ENCODE data around the gene VIPR2. TPM values are rescaled to one million over a fixed set of nuclear protein-coding genes. Genes with fewer than 3 reads are reported as not detected.

The VIPR2 gene
- total and polyA plus RNA-seq, 11 donors: 3.3 to 27.0 (median 18.5) TPM

DNA sequence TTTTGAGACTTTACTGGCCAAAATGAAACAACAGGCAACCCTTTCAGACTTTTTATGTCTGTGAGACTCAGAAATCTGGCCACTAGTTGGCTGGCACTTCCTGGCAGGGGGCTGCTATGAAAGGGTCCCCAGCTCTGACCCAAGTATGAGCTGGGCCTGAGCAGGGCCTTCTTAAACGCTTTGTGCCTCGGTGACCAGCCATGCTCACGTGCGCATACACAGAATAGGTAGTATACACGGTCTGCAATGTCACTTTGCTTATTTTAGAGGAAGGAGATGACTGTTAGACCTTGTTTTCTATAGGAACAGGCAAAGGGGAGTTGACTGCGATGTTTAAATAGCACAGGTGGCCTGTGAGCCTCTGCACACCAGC lies 129.6 kb downstream of the VIPR2 start:
- intact Hi-C loops (cut with DNase I): no loop called here
- H3K36me3 ChIP-seq: no peaks in the 10 kb centered on the region
- peaks cover 0 to 45% (median 24%) of the 10 kb centered on the region in 12 donors for H3K4me1 ChIP-seq
- TF ChIP-seq POLR2A (IDR thresholded peaks at IDR 0.05): no peak
- TF ChIP-seq, protein P1, sequence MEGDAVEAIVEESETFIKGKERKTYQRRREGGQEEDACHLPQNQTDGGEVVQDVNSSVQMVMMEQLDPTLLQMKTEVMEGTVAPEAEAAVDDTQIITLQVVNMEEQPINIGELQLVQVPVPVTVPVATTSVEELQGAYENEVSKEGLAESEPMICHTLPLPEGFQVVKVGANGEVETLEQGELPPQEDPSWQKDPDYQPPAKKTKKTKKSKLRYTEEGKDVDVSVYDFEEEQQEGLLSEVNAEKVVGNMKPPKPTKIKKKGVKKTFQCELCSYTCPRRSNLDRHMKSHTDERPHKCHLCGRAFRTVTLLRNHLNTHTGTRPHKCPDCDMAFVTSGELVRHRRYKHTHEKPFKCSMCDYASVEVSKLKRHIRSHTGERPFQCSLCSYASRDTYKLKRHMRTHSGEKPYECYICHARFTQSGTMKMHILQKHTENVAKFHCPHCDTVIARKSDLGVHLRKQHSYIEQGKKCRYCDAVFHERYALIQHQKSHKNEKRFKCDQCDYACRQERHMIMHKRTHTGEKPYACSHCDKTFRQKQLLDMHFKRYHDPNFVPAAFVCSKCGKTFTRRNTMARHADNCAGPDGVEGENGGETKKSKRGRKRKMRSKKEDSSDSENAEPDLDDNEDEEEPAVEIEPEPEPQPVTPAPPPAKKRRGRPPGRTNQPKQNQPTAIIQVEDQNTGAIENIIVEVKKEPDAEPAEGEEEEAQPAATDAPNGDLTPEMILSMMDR (IDR thresholded peaks at IDR 0.05): no peak
- H3K9me3 ChIP-seq: no peaks in the 10 kb centered on the region
- no peaks in the 10 kb centered on the region for H3K27me3 ChIP-seq
- WGBS, 4 donors: 59 to 74% (median 66%) methylated on average over 6 of the region's 6 CpGs
- peak in 3 of 4 donors; percentile 1 to 11 (median 11) for ATAC-seq
- H3K27ac ChIP-seq: peak overlapping the region; percentile 17 to 88 (median 78)
- no peak overlapping the region for H3K4me3 ChIP-seq
- no peak for DNase-seq

DNA sequence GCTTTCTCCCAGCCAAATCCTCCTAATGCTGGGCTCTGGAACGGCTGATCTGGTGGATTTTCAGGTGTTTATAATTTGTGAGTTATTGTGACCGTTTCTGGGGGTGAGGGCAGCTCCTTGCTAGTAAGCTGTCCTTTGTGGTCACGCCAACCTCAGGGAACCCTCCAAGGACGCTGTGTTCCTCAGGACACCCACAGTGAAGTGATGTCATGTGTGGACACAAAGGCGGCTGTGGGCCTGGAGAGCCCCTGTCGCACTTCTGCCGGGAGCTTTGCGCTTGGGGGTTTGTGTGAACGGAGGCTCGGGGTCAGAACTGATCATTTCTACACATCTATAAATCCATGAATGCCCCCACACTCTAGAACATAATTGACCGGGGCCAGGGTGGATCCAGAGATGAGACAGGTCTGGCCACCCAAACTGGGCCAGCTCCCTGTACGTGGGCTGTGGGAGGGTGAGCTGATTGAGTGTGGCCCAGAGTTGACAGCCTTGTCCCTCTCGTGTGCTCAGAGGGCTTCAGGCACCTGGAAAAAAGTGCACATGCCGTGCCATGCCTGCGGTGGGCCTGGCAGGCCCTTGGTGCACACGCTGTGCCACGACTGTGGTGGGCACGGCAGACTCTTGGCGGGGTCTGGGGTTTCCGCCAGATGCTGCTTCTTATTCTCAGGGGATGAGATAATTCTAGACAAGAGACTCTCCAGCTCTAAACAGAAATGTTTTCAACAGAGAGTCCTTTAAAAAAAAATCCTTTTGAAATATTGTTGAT lies 130.2 kb downstream of the VIPR2 start:
- H3K4me1 ChIP-seq: peaks cover 0 to 45% (median 24%) of the 10 kb centered on the region in 12 donors
- no peak for ATAC-seq
- intact Hi-C loops (cut with DNase I): loop anchor here in 1 of 10 donors (5.0 kb wide), 1 partner anchor 128 kb away; the partner anchor contains the start of gene VIPR2

DNA sequence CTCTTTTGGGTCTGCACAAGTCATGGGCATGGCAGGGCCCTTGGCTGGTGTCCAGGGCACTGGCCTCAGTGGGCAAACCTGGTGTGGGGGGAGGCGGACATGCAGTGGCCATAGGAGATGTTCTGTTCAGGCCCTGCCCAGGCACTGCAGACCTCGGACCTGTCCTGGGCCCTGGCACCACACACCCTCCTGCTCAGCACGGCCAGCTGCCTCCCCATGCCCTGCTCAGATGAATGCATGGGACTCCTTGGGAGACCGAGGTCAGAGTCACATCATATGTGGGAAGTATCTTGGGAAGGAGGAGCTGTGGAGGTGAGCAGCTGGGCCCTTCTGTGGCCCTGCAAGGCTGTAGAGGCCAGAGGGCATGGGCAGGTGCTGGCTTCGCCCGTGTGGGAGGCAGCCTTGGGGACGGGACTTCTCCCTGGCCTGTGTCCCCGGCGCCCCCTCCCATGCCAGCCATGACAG lies 130.8 kb downstream of the VIPR2 start:
- no peak overlapping the region for H3K4me3 ChIP-seq
- intact Hi-C loops (cut with DNase I): loop anchor here in 1 of 10 donors (5.0 kb wide), 1 partner anchor 128 kb away; the partner anchor contains the start of gene VIPR2
- DNase-seq (peak in 1 of 5 donors; percentile 61), ATAC-seq (no peak)
- H3K36me3 ChIP-seq: no peaks in the 10 kb centered on the region
- peaks cover 0 to 41% (median 22%) of the 10 kb centered on the region in 12 donors for H3K4me1 ChIP-seq
- H3K9me3 ChIP-seq: no peaks in the 10 kb centered on the region
- TF ChIP-seq, protein P1 (IDR thresholded peaks at IDR 0.05): no peak
- TF ChIP-seq POLR2A (IDR thresholded peaks at IDR 0.05): no peak
- peak overlapping the region in 8 of 12 donors; percentile 72 to 88 (median 80) for H3K27ac ChIP-seq
- 87 to 98% (median 95%) methylated on average over 7 to 9 of the region's 9 CpGs for WGBS, 4 donors
- no peaks in the 10 kb centered on the region for H3K27me3 ChIP-seq

More for the DNA sequence above, 130.2 kb downstream of the VIPR2 start:
- H3K9me3 ChIP-seq: no peaks in the 10 kb centered on the region
- DNase-seq: peak in 1 of 5 donors; percentile 51
- TF ChIP-seq POLR2A (IDR thresholded peaks at IDR 0.05): no peak
- TF ChIP-seq, protein P1 (IDR thresholded peaks at IDR 0.05): no peak
- H3K36me3 ChIP-seq: no peaks in the 10 kb centered on the region
- no peaks in the 10 kb centered on the region for H3K27me3 ChIP-seq
- peak overlapping the region; percentile 17 to 88 (median 78) for H3K27ac ChIP-seq
- no peak overlapping the region for H3K4me3 ChIP-seq
- 86 to 91% (median 89%) methylated on average over 17 to 20 of the region's 20 CpGs for WGBS, 4 donors

DNA sequence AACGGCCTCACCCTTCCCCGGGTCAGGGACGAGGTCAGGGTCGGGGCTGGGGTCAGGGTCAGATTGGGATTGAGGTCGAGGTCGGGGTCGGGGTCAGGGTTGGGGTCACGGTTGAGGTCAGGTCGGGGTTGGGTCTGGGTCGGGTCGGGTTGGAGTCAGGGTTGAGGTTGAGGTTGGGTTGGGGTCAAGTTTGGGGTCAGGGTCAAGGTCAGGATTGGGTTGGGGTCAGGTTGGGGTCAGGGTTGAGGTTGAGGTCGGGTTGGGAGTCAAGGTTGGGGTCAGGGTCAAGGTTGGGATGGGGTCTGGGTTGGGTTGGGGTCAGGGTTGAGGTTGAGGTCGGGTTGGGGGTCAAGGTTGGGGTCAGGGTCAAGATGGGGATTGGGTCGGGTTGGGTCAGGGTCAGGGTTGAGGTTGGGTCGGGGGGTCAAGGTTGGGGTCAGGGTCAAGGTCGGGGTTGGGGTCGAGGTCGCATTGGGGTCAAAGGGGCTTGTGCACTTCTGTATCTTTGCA lies 131.4 kb downstream of the VIPR2 start:
- no peaks in the 10 kb centered on the region for H3K36me3 ChIP-seq
- ATAC-seq (peak in 1 of 4 donors; percentile 6), DNase-seq (peak in 1 of 5 donors; percentile 38)
- 85 to 89% (median 87%) methylated on average over 18 of the region's 18 CpGs for WGBS, 4 donors
- H3K27me3 ChIP-seq: no peaks in the 10 kb centered on the region
- intact Hi-C loops (cut with DNase I): loop anchor here in 1 of 10 donors (5.0 kb wide), 1 partner anchor 129 kb away; the partner anchor contains the start of gene VIPR2
- TF ChIP-seq POLR2A (IDR thresholded peaks at IDR 0.05): no peak
- no peaks in the 10 kb centered on the region for H3K9me3 ChIP-seq
- H3K4me1 ChIP-seq: peaks cover 0 to 41% (median 22%) of the 10 kb centered on the region in 12 donors
- peak overlapping the region; percentile 63 to 93 (median 82) for H3K27ac ChIP-seq
- no peak overlapping the region for H3K4me3 ChIP-seq
